SK-N-SH (cell line): ENCODE results near the gene CANT1. TPM values are rescaled to one million over a fixed set of nuclear protein-coding genes. Genes with fewer than 3 reads are reported as not detected.
A peak's percentile ranks its signal among the peaks of the same experiment; 100 is the strongest.

Source experiments
- CTCF ChIA-PET: fragments of 300-600, 350-600 bp; formaldehyde crosslinking; extraction: SDS; loops from one replicate; lab custom pipeline; 2021; lab: Yijun Ruan, JAX
- POLR2A ChIA-PET: fragments of 350-600 bp; sonication (Branson Sonifier 250); formaldehyde crosslinking; extraction: SDS; loops from one replicate; lab custom pipeline; 2020; ENCODE audit warnings: antibody characterized with exemption, inconsistent platforms; lab: Yijun Ruan, JAX
- DNase-seq: peaks from one replicate; pipeline ENCODE4 v3.0.0; 2012
- H2AFZ ChIP-seq: fragments of 200-600 bp; sonication (generic); 2 replicates; pipeline ENCODE4 v1.8.1; 2016; ENCODE audit warnings: antibody characterized with exemption, mild to moderate bottlenecking, low read depth
- H3F3A ChIP-seq: fragments of 200-600 bp; sonication (generic); replicated peaks from 2 replicates; pipeline ENCODE3; 2016; ENCODE audit warnings: antibody characterized with exemption, mild to moderate bottlenecking; ENCODE audit not compliant: insufficient read depth
- H3K27ac ChIP-seq, 2 experiments: fragments of 200-500 bp in 1 of 2; fragments of 200-600 bp in 1 of 2; sonication (Bioruptor generic) in 1 of 2; sonication (generic), shearing (Covaris generic) in 1 of 2; 2 replicates each; pipeline versions ENCODE4 v1.5.1 to v1.6.1; 2014 to 2016; ENCODE audit warnings: low read depth in 2 of 2, inconsistent platforms in 1 of 2, low read length in 1 of 2, mild to moderate bottlenecking in 1 of 2, mixed read lengths in 1 of 2
- H3K27me3 ChIP-seq: fragments of 200-600 bp; sonication (generic), shearing (Covaris generic); 2 replicates; pipeline ENCODE4 v1.6.1; 2016; ENCODE audit warnings: mixed run types; ENCODE audit not compliant: insufficient read depth
- H3K36me3 ChIP-seq, 2 experiments: fragments of 200-500 bp in 1 of 2; fragments of 200-600 bp in 1 of 2; sonication (Bioruptor generic) in 1 of 2; sonication (generic) in 1 of 2; replicated peaks in 1 of 2; 2 replicates each; pipeline versions ENCODE3 to v1.5.1; 2014 to 2016; ENCODE audit warnings: low read length in 1 of 2, mild to moderate bottlenecking in 1 of 2; ENCODE audit not compliant: insufficient read depth in 2 of 2, control insufficient read depth in 1 of 2
- H3K4me1 ChIP-seq, 2 experiments: fragments of 200-500 bp in 1 of 2; fragments of 200-600 bp in 1 of 2; sonication (Bioruptor generic) in 1 of 2; sonication (generic), shearing (Covaris generic) in 1 of 2; 2 replicates each; pipeline versions ENCODE4 v1.5.1 to v1.6.1; 2014 to 2016; ENCODE audit warnings: low read depth in 1 of 2, low read length in 1 of 2, mixed run types in 1 of 2; ENCODE audit not compliant: insufficient read depth in 2 of 2, control insufficient read depth in 1 of 2
- H3K4me2 ChIP-seq: fragments of 200-600 bp; sonication (generic), shearing (Covaris generic); 2 replicates; pipeline ENCODE4 v1.6.1; 2017; ENCODE audit warnings: mixed run types
- H3K4me3 ChIP-seq, 2 experiments: fragments of 200-500 bp in 1 of 2; fragments of 200-600 bp in 1 of 2; sonication (Bioruptor generic) in 1 of 2; sonication (generic), shearing (Covaris generic) in 1 of 2; 2 replicates each; pipeline versions ENCODE4 v1.5.1 to v1.8.1; 2014 to 2016; ENCODE audit warnings: low read depth in 2 of 2, inconsistent platforms in 1 of 2, low read length in 1 of 2, mild to moderate bottlenecking in 1 of 2, mixed read lengths in 1 of 2, moderate library complexity in 1 of 2
- H3K79me2 ChIP-seq: fragments of 200-600 bp; sonication (generic); 2 replicates; pipeline ENCODE4 v1.8.1; 2017; ENCODE audit warnings: mild to moderate bottlenecking; ENCODE audit not compliant: insufficient read depth
- H3K9ac ChIP-seq: fragments of 200-600 bp; sonication (generic); 2 replicates; pipeline ENCODE4 v1.6.1; 2017; ENCODE audit warnings: mixed run types
- H3K9me2 ChIP-seq: fragments of 200-600 bp; sonication (generic); 2 replicates; pipeline ENCODE4 v1.6.1; 2017; ENCODE audit warnings: mixed run types
- H3K9me3 ChIP-seq: fragments of 200-600 bp; sonication (generic); 2 replicates; pipeline ENCODE4 v1.6.1; 2017; ENCODE audit warnings: mixed run types, mild to moderate bottlenecking, moderate library complexity
- H4K20me1 ChIP-seq: fragments of 200-600 bp; sonication (generic); 2 replicates; pipeline ENCODE4 v1.6.1; 2017; ENCODE audit warnings: mild to moderate bottlenecking, mixed run types; ENCODE audit not compliant: insufficient read depth
- CHD2 ChIP-seq: fragments of 150-350 bp; IDR thresholded peaks from 2 replicates; pipeline ENCODE4 v1.6.1; 2018; ENCODE audit warnings: low read length; ENCODE audit not compliant: partially characterized antibody
- ELF1 ChIP-seq: IDR thresholded peaks from 2 replicates; pipeline ENCODE4 v1.4.0; 2012
- EP300 ChIP-seq, 2 experiments: IDR thresholded peaks; 2 replicates each; pipeline versions ENCODE4 v1.4.0 to v1.6.1; 2012; ENCODE audit warnings: borderline replicate concordance in 1 of 2, low read depth in 1 of 2, low read length in 1 of 2
- FOXJ3 ChIP-seq: sonication (generic); formaldehyde crosslinking; IDR thresholded peaks from 2 replicates; pipeline ENCODE4 v1.5.1; 2020; ENCODE audit warnings: mild to moderate bottlenecking, missing genetic modification reagents
- MEF2A ChIP-seq: IDR thresholded peaks from 2 replicates; pipeline ENCODE4 v1.4.0; 2012; ENCODE audit warnings: low read depth, borderline replicate concordance
- MXI1 ChIP-seq: IDR thresholded peaks from 2 replicates; pipeline ENCODE4 v1.6.1; 2012; ENCODE audit warnings: mild to moderate bottlenecking, low read depth, low read length, improper control_type of control experiment
- NRF1 ChIP-seq: IDR thresholded peaks from 2 replicates; pipeline ENCODE4 v1.6.1; 2012; ENCODE audit warnings: low read depth, mild to moderate bottlenecking, low read length
- POLR2AphosphoS5 ChIP-seq: IDR thresholded peaks from 2 replicates; pipeline ENCODE4 v1.6.1; 2012; ENCODE audit warnings: low read depth, low read length
- RAD21 ChIP-seq: IDR thresholded peaks from 2 replicates; pipeline ENCODE4 v1.6.1; 2012; ENCODE audit warnings: mild to moderate bottlenecking, low read length
- RCOR1 ChIP-seq: fragments of 150-350 bp; IDR thresholded peaks from 2 replicates; pipeline ENCODE4 v1.6.1; 2017; ENCODE audit warnings: antibody characterized with exemption, low read length
- RXRA ChIP-seq: IDR thresholded peaks from 2 replicates; pipeline ENCODE4 v1.4.0; 2012; ENCODE audit warnings: low read depth, mild to moderate bottlenecking, borderline replicate concordance
- SIN3A ChIP-seq: IDR thresholded peaks from 2 replicates; pipeline ENCODE4 v1.6.1; 2012; ENCODE audit warnings: low read depth, mild to moderate bottlenecking, low read length, moderate library complexity, borderline replicate concordance
- TCF12 ChIP-seq: IDR thresholded peaks from 2 replicates; pipeline ENCODE4 v1.4.0; 2012
- TEAD4 ChIP-seq: IDR thresholded peaks from 2 replicates; pipeline ENCODE4 v1.4.0; 2012; ENCODE audit warnings: mild to moderate bottlenecking, borderline replicate concordance; ENCODE audit not compliant: insufficient read depth
- WGBS: methylation state at CpG from one replicate; pipeline ENCODE4 v1.1.6; 2017; ENCODE audit warnings: low lambda C conversion rate; 5-methylcytosine and 5-hydroxymethylcytosine counted together
- polyA plus RNA-seq, 3 experiments: library from polyadenylated mRNA; depleted of rRNA; stranded (reverse); fragments of >200 nt; gene quantifications; 2 replicates each; pipeline ENCODE4 v1.2.3, GENCODE V29; 2012
- TF ChIP-seq, protein P1 (sequence below): IDR thresholded peaks from 2 replicates; pipeline ENCODE4 v1.4.0; 2012; ENCODE audit warnings: low read depth
- TF ChIP-seq, protein P2 (sequence below): IDR thresholded peaks from 2 replicates; pipeline ENCODE4 v1.6.1; 2012; ENCODE audit warnings: mild to moderate bottlenecking, low read depth, low read length, moderate library complexity
- TF ChIP-seq, protein P3 (sequence below): fragments of 200-600 bp; sonication (generic); IDR thresholded peaks from 2 replicates; pipeline ENCODE4 v1.6.1; 2017; ENCODE audit warnings: antibody characterized with exemption, mild to moderate bottlenecking, moderate library complexity

The CANT1 gene
- polyA plus RNA-seq, 1 of the 3 experiments (the other 2 are of a cell fraction), result 87.4 TPM

DNA sequence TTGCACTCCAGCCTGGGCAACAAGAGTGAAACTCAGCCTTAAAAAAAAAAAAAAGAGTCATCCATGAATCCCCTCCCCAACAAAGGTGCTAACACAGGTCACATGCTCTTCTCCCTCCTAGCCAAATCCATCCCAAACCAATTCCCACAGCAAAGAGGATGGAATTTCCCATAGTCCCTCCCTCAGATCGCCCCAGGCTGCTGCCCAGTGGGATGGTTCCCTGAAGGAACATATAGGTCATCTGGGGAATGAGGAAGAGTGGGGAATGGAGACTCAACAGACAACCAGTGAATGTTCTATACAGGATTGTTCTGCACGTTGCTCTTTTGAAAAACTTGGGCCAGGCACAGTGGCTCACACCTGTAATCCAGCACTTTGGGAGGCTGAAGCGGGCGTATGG, 48.0 kb downstream of the CANT1 start:
- H3K79me2 ChIP-seq, result no peaks in the 10 kb centered on the region
- H2AFZ ChIP-seq, result no peak overlapping the region
- ChIA-PET POLR2A (no interaction called here), CTCF (interaction anchor here (1.0 to 26.0 kb wide), 5 partner anchors 14 to 465 kb away, joined by 3 to 458 read pairs (median 4); partner anchors contain the start of gene LGALS3BP)
- H3K9ac ChIP-seq, result no peak overlapping the region
- H3K27me3 ChIP-seq, result no peaks in the 10 kb centered on the region
- H3K9me3 ChIP-seq, result no peaks in the 10 kb centered on the region
- H3K36me3 ChIP-seq, result peaks cover 0 to 3% of the 10 kb centered on the region in 2 experiments
- 97% methylated on average over 4 of the region's 4 CpGs for WGBS
- no peak for TF ChIP-seq NRF1
- no peak for TF ChIP-seq RXRA
- TF ChIP-seq CHD2, result no peak
- no peak for TF ChIP-seq TCF12
- TF ChIP-seq FOXJ3 (CRISPR knock-in tag), result no peak
- no peak for TF ChIP-seq RCOR1
- no peak for TF ChIP-seq EP300 (IDR thresholded peaks at IDR 0.05; ENCODE audit: borderline replicate concordance in 1 of 2, low read depth in 1 of 2, low read length in 1 of 2)
- TF ChIP-seq MEF2A, result no peak
- no peak for TF ChIP-seq POLR2AphosphoS5
- no peak for TF ChIP-seq RAD21
- TF ChIP-seq, protein P1, sequence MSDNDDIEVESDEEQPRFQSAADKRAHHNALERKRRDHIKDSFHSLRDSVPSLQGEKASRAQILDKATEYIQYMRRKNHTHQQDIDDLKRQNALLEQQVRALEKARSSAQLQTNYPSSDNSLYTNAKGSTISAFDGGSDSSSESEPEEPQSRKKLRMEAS, result no peak
- no peak for TF ChIP-seq TEAD4
- H3K27ac ChIP-seq, result no peak overlapping the region
- H3F3A ChIP-seq, result peaks cover 3% of the 10 kb centered on the region
- no peak overlapping the region for H3K4me3 ChIP-seq
- H4K20me1 ChIP-seq, result no peaks in the 10 kb centered on the region
- H3K4me1 ChIP-seq, result peaks cover 7 to 8% of the 10 kb centered on the region in 2 experiments; a peak in 2 of 4 replicates
- no peak for DNase-seq
- H3K4me2 ChIP-seq, result no peak overlapping the region
- no peaks in the 10 kb centered on the region for H3K9me2 ChIP-seq

DNA sequence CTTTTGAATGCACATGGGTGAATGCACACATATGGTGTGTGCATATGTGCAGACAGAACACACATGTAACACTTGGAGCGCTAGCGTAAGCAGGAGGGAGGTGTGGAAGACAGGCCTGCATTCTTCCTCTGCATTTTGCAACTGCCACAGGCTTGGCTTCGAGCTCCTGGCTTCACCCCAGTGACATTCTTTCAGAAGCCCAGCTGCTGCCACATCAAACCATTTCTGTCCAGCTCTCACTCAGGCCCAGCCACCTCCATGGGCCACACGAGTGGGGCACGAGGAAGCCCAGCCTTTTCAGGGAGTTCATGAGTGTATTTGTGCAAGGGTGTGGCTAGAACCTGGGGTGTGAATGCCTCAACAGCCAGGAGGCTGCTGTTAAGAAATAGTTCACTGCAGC, 48.6 kb downstream of the CANT1 start:
- Histone ChIP-seq H3K79me2 (no peaks in the 10 kb centered on the region), H3K4me2 (no peak overlapping the region), H3K27me3 (no peaks in the 10 kb centered on the region), H3K9me2 (no peaks in the 10 kb centered on the region), H3K9me3 (no peaks in the 10 kb centered on the region), H3K9ac (no peak overlapping the region), H4K20me1 (no peaks in the 10 kb centered on the region), H3K36me3 (no peaks in the 10 kb centered on the region), H3K4me1 (peaks cover 8% of the 10 kb centered on the region in 2 experiments; a peak in 2 of 4 replicates), H3F3A (peaks cover 4% of the 10 kb centered on the region), H2AFZ (no peak overlapping the region), H3K4me3 (no peak overlapping the region), H3K27ac (no peak overlapping the region)
- no peak for TF ChIP-seq MXI1
- POLR2A ChIA-PET, result no interaction called here
- whole genome bisulfite sequencing, result 90% methylated on average over 5 of the region's 5 CpGs
- CTCF ChIA-PET, result interaction anchor here (1.3 to 26.0 kb wide), 3 partner anchors 14 to 100 kb away, joined by 4 to 458 read pairs (median 194); partner anchors contain the start of gene LGALS3BP
- no peak for DNase-seq

DNA sequence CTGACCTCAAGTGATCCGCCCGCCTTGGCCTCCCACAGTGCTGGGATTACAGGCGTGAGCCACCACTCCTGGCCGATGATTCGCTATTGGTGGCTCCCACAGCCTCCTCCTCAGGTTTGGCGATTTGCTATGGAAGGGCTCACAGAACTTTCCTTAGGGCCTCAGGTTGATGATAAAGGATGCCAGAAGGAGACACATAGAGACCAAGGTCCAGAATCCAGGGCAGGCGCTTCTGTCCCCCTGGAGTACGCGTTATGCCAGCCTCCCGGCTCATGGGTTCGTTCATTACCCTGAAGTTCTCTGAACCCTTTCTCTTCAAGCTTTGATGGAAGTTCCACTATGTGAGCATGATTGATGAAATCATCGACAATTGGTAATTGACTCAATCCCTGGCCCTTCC, 49.8 kb downstream of the CANT1 start:
- POLR2A ChIA-PET, result no interaction called here
- Histone ChIP-seq H3F3A (peaks cover 4% of the 10 kb centered on the region), H3K9me3 (no peaks in the 10 kb centered on the region), H3K36me3 (no peaks in the 10 kb centered on the region), H3K9me2 (no peaks in the 10 kb centered on the region), H3K4me3 (no peak overlapping the region), H3K9ac (no peak overlapping the region), H2AFZ (no peak overlapping the region)
- 93% methylated on average over 12 of the region's 12 CpGs for WGBS
- TF ChIP-seq RAD21, result 0 out of 2 replicates have a peak, but pooled peaks have one; percentile 11
- TF ChIP-seq SIN3A, result no peak
- TF ChIP-seq, protein P2, sequence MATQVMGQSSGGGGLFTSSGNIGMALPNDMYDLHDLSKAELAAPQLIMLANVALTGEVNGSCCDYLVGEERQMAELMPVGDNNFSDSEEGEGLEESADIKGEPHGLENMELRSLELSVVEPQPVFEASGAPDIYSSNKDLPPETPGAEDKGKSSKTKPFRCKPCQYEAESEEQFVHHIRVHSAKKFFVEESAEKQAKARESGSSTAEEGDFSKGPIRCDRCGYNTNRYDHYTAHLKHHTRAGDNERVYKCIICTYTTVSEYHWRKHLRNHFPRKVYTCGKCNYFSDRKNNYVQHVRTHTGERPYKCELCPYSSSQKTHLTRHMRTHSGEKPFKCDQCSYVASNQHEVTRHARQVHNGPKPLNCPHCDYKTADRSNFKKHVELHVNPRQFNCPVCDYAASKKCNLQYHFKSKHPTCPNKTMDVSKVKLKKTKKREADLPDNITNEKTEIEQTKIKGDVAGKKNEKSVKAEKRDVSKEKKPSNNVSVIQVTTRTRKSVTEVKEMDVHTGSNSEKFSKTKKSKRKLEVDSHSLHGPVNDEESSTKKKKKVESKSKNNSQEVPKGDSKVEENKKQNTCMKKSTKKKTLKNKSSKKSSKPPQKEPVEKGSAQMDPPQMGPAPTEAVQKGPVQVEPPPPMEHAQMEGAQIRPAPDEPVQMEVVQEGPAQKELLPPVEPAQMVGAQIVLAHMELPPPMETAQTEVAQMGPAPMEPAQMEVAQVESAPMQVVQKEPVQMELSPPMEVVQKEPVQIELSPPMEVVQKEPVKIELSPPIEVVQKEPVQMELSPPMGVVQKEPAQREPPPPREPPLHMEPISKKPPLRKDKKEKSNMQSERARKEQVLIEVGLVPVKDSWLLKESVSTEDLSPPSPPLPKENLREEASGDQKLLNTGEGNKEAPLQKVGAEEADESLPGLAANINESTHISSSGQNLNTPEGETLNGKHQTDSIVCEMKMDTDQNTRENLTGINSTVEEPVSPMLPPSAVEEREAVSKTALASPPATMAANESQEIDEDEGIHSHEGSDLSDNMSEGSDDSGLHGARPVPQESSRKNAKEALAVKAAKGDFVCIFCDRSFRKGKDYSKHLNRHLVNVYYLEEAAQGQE, result no peak
- TF ChIP-seq EP300 (IDR thresholded peaks at IDR 0.05; ENCODE audit: borderline replicate concordance in 1 of 2, low read depth in 1 of 2, low read length in 1 of 2), result no peak
- TF ChIP-seq MEF2A, result no peak
- TF ChIP-seq, protein P3, sequence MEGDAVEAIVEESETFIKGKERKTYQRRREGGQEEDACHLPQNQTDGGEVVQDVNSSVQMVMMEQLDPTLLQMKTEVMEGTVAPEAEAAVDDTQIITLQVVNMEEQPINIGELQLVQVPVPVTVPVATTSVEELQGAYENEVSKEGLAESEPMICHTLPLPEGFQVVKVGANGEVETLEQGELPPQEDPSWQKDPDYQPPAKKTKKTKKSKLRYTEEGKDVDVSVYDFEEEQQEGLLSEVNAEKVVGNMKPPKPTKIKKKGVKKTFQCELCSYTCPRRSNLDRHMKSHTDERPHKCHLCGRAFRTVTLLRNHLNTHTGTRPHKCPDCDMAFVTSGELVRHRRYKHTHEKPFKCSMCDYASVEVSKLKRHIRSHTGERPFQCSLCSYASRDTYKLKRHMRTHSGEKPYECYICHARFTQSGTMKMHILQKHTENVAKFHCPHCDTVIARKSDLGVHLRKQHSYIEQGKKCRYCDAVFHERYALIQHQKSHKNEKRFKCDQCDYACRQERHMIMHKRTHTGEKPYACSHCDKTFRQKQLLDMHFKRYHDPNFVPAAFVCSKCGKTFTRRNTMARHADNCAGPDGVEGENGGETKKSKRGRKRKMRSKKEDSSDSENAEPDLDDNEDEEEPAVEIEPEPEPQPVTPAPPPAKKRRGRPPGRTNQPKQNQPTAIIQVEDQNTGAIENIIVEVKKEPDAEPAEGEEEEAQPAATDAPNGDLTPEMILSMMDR, result peak; percentile 25; the same call in 1 of the 2 replicates
- no peak for TF ChIP-seq ELF1
- TF ChIP-seq CHD2, result no peak
- TF ChIP-seq, all 33 proteins: peak for 2
- Histone ChIP-seq H3K4me1 (peaks cover 8% of the 10 kb centered on the region in 2 experiments; a peak in 2 of 4 replicates), H3K79me2 (no peaks in the 10 kb centered on the region), H3K27me3 (no peaks in the 10 kb centered on the region), H4K20me1 (no peaks in the 10 kb centered on the region), H3K27ac (no peak overlapping the region), H3K4me2 (no peak overlapping the region)
- CTCF ChIA-PET, result interaction anchor here (0.8 to 26.0 kb wide), 3 partner anchors 16 to 99 kb away, joined by 3 to 458 read pairs (median 194); partner anchors contain the start of gene LGALS3BP
- DNase-seq, result no peak
